Ammon's horn (tissue), 1 donor: ENCODE results near the gene ENDOD1.
"Not testable (repeated sequence)": the region's sequence is repeated elsewhere in the genome, so short reads cannot be mapped to it uniquely, and the experiment has no call there.

Source experiments
- DNase-seq: peaks from one replicate; pipeline ENCODE4 v3.0.0-alpha.2; 2016; ENCODE audit warnings: low spot score

The ENDOD1 gene

GRCh38 chr11:95104121-95104830 is 14.6 kb downstream of the ENDOD1 start:
- DNase-seq = no peak

DNA sequence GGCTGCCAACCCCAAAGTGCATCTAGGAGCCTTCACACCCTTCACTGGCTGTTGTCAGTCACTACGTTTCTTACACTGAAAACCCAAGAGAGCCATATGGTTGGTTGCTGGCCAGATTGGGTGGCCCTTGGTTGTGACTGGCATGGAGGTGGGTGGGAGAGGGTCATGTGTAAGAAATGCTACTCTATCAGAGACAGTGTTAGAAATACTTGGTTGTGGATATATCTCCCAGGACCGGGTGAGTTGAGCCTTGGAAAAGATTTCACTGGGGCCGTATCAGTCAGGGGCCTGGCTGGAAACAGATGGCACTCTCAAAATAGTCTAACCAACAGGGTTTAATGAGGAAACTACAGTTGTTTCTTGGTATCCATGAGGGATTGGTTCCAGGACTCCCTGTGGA is 15.2 kb downstream of the ENDOD1 start:
- DNase-seq = no peak

DNA sequence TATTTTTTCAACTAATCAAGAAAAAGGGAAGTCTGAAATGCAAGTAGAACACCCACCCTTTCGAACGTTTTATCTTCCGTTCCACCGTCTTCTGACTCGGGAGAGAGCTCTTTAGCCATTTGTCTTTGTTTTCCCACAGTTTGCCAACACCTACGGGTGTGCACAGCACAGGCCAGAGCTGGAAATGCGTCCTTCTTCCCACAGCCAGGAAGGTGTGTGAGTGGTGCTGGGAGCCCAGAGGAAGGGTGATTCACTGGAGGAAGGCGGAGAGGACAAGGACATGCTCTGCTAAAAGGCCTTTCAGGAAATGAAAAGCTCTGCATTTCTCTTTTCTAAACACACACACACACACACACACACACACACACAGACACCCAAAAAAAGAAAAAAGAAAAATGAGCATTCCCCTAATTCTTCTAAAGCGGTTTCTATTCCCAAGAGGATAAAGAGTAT is 18.5 kb downstream of the ENDOD1 start:
- DNase-seq = no peak

- DNase-seq = no peak
Observed at GRCh38 chr11:95108671-95109551, 19.3 kb downstream of the ENDOD1 start.

GRCh38 chr11:95111471-95111870 is 21.8 kb downstream of the ENDOD1 start:
- DNase-seq = not testable (repeated sequence)

DNA sequence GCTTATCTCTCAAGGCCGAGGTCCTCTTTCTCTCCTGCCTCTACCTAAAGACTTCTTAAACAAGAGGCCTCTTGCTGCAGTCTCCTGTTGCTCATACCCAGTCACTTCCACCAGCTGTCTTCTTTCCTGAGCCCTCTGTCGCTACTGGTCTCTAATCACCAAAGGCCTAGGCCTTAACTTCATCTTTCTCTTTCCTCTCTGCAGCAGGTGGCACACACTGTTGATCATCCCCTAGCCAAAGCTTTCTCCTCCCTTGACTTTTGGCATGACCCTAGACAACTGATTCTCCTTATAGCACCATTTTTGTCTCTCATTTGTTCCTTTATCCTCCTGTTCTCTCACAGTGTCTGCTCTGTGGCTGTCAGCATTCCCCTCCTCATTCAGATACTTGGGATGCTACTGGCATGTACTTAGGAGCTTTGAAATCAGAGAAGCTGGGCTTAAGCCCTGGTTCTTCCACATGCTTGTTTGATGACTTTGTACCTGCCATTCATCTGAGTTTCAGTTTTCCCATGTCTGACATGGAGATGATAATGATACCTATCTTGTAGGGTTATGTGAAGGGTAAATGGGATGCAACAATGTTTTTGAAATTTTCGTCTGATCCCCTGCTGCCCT is 22.4 kb downstream of the ENDOD1 start:
- DNase-seq = no peak

GRCh38 chr11:95115597-95115996 is 26.0 kb downstream of the ENDOD1 start:
- no peak for DNase-seq

- no peak for DNase-seq
Observed at GRCh38 chr11:95119361-95120060, 29.9 kb downstream of the ENDOD1 start.

- DNase-seq = no peak
Observed at GRCh38 chr11:95121698-95122097, 32.1 kb downstream of the ENDOD1 start.

GRCh38 chr11:95123556-95123955 is 33.9 kb downstream of the ENDOD1 start:
- DNase-seq = no peak

GRCh38 chr11:95128602-95129001 is 39.0 kb downstream of the ENDOD1 start:
- no peak for DNase-seq

DNA sequence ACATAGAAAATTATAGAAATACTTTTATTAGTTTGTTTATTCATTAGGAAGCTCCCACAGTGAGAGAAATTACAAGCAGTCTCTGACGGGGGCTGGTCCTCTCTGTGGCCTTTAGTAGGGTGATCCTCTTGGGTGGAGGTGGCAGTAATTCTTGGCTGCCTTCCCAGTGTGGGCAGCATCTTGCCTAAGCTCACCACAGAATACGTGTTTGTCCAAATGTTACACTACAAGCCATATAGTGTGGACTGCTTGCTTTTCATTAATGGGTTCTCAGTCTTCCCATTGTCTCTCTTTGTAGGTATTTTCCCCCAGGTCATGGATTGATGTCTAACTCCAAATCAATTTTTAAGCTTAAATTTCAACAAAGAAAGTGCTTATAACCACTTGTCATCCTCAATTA is 43.3 kb downstream of the ENDOD1 start:
- no peak for DNase-seq

GRCh38 chr11:95134491-95134890 is 44.8 kb downstream of the ENDOD1 start:
- peak; percentile 62 for DNase-seq

DNA sequence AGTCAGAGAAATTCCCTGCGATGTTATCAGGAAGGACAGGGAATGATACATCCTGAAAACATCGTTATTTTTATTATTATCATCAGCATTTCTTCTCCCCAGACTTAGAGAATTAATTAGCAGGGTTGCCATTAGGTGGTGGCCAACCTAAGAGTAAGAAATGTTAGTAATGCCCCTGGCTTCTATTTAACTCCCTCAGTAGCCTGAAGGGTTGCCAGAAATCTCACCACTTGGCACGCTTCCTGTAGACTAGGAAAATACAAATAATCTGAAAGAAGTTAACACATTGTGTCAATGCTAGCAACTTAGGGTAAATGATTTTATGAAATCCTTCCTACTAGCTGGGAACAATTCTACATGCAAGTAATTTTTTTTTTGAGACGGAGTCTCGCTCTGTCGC is 45.5 kb downstream of the ENDOD1 start:
- DNase-seq = no peak

DNA sequence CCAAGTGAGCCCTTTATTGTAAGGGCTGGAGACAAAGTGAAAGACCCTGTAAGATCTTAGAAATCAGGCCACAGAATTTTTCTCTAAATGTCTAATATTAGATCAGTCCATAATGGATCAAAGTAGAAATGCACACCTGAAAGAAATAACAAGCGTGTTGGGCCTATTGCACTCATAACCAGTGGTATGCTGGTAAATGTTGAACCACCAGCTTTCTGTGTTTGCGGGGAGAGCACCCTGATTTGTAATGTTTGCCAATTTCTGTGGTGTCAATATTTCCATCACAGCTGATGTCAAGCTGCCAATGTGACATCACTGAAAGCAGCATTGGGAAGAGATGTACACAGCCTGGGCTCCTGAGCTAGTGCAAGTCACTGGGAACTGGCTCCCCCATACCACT is 46.2 kb downstream of the ENDOD1 start:
- DNase-seq = no peak

DNA sequence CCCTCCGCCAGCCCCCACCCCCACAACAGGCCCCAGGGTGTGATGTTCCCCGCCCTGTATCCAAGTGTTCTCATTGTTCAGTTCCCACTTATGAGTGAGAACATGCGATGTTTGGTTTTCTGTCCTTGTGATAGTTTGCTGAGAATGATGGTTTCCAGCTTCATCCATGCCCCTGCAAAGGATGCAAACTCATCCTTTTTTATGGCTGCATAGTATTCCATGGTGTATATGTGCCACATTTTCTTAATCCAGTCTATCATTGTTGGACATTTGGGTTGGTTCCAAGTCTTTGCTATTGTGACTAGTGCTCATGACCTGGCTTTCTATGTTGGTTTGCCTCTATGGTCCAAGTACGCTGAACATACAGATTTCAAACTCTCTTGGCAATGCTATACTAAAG is 47.1 kb downstream of the ENDOD1 start:
- DNase-seq = not testable (repeated sequence)

- no peak for DNase-seq
Observed at GRCh38 chr11:95137299-95137698, 47.7 kb downstream of the ENDOD1 start.

DNA sequence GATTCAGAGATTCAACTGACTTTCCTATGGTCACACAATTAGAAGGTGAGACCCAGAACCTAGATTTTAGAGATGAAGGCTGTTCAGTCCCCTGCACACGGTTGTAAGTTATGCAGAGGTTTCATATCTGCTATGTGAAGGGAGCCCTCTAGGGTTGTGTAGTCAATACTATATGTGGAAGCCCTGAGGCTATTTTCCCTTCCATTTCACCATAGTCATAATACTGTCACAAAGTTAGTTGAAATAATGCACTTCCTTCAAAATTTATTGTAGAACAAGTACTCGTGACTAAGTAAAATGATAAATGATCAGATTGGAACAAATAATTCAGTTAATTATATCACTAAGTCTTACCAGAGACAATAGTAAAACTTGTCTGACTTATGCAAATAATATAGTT is 48.8 kb downstream of the ENDOD1 start:
- no peak for DNase-seq

DNA sequence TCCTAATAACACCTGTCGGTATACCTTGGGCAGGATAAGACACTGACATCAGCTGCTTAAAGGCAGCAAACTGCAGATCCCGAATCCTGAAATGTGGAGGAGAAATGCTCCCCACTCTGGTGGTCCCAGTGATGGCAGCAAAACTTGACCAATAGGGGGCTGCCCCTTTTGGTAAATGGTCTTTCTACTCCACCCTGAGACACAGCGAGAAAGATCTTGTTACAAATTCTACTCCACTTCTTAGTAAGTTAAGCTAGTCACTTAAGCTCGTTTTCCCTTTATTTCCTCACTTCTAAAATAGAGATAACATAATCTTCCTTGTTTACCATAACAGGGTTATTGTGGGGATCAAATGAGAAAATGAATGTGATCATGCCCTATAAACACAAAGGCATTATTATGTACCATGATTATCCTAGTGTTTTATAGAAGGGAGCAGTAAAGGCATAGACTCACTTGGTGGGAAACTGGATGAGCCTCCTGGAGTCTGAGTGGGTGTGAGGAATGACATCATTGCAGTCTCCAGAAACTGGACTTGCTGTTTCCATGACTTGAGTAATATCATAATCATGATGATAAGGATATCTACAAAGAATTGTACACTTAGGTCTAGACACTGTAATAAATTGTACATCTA is 50.9 kb downstream of the ENDOD1 start:
- DNase-seq = no peak

- DNase-seq = no peak
Observed at GRCh38 chr11:95142431-95142830, 52.8 kb downstream of the ENDOD1 start.

DNA sequence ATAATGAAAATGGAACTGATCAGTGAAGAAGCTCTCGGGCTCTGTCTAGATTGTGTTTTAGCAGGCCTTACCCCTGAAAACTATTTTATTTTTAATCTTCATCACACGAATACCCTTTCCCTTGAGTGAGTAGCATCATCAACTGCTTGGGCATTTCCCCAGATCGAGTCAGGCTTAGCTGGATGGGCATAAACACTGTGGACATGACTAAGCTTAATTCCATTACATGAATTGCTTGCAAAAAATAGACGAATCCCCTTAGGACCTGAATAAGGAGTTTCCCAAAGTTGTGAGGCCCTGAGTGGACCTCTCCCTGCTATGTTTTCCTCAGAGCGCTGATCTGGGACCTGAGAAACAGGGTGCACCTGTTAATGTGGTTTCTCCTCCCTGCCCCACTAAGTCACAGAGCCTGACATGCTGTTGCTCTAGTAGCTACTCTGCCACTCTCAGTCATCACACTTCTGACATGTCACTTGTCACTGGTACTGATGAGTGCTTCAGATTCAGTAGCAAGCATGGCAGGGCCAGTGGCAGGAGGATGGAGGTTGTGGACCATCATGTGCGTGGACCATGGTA is 53.5 kb downstream of the ENDOD1 start:
- DNase-seq = no peak
